ENCODE results near the gene C17orf100. TPM values are rescaled to one million over a fixed set of nuclear protein-coding genes. Genes with fewer than 3 reads are reported as not detected.
"Not testable (repeated sequence)": the region's sequence is repeated elsewhere in the genome, so short reads cannot be mapped to it uniquely, and the experiment has no call there.

The C17orf100 gene
- total and polyA plus RNA-seq, 3 experiments from 2014 or later = 2.0 to 4.7 (median 2.1) TPM

GRCh38 chr17:6643451-6644125 lies 8.0 kb upstream of the C17orf100 start:
- Mint-ChIP-seq H3K9me3 (no peaks in the 10 kb centered on the region), H3K27ac (peak overlapping the region in 6 of 8 donors; percentile 36 to 95 (median 65)), H3K27me3 (peaks cover 0 to 3% of the 10 kb centered on the region in 2 donors), H3K36me3 (peaks cover 0 to 71% (median 11%) of the 10 kb centered on the region in 3 donors), H3K4me3 (peak overlapping the region in 1 of 7 donors; percentile 51), H3K4me1 (peaks cover 43 to 83% (median 69%) of the 10 kb centered on the region in 3 donors)
- no peak overlapping the region for H3K27ac ChIP-seq (ENCODE audit: low read depth, low read length)
- CTCF ChIA-PET = no interaction called here
- no peaks in the 10 kb centered on the region for H3K9me3 ChIP-seq (ENCODE audit: low read length)
- peaks cover 33% of the 10 kb centered on the region for H3K4me1 ChIP-seq (ENCODE audit: insufficient read depth, low read length)
- H3K36me3 ChIP-seq (ENCODE audit: insufficient read depth, low read length) = peaks cover 20% of the 10 kb centered on the region
- POLR2A ChIA-PET = no interaction called here
- H3K4me3 ChIP-seq (ENCODE audit: low read length) = no peak overlapping the region
- no peaks in the 10 kb centered on the region for H3K27me3 ChIP-seq (ENCODE audit: insufficient read depth, low read length, poor library complexity, severe bottlenecking)
- no peak for DNase-seq

GRCh38 chr17:6648181-6648580 lies 3.4 kb upstream of the C17orf100 start:
- Mint-ChIP-seq H3K36me3 (peaks cover 0 to 74% (median 12%) of the 10 kb centered on the region in 3 donors), H3K4me3 (peak overlapping the region in 2 of 7 donors; percentile 38 to 55)
- POLR2A ChIA-PET = no interaction called here

GRCh38 chr17:6651919-6652452 lies 424 bp downstream of the C17orf100 start:
- Histone ChIP-seq H3K4me3 (ENCODE audit: low read length) (peak overlapping the region; percentile 92), H3K9me3 (ENCODE audit: low read length) (no peaks in the 10 kb centered on the region), H3K36me3 (ENCODE audit: insufficient read depth, low read length) (peaks cover 15% of the 10 kb centered on the region), H3K4me1 (ENCODE audit: insufficient read depth, low read length) (peaks cover 45% of the 10 kb centered on the region), H3K27ac (ENCODE audit: low read depth, low read length) (peak overlapping the region; percentile 100), H3K27me3 (ENCODE audit: insufficient read depth, low read length, poor library complexity, severe bottlenecking) (no peaks in the 10 kb centered on the region)
- Mint-ChIP-seq H3K27ac (peak overlapping the region in 7 of 8 donors; percentile 24 to 82 (median 68)), H3K9me3 (peaks cover 0 to 1% (median 0%) of the 10 kb centered on the region in 5 donors), H3K4me1 (peaks cover 49 to 79% (median 70%) of the 10 kb centered on the region in 3 donors), H3K36me3 (peaks cover 0 to 41% (median 8%) of the 10 kb centered on the region in 3 donors), H3K27me3 (peaks cover 3 to 5% of the 10 kb centered on the region in 2 donors), H3K4me3 (peak overlapping the region; percentile 48 to 96 (median 73))
- DNase-seq = peak in 3 of 5 donors; percentile 36 to 59 (median 47)
- POLR2A ChIA-PET = interaction anchor here (1.0 to 1.3 kb wide), 3 partner anchors 10 to 363 kb away, joined by 3 to 11 read pairs (median 9); partner anchors contain the start of genes KIAA0753 and TXNDC17
- CTCF ChIA-PET = interaction anchor here (1.1 kb wide), 1 partner anchor 10 kb away, joined by 7 read pairs; no protein-coding TSS in a partner anchor

More at GRCh38 chr17:6648181-6648580, 3.4 kb upstream of the C17orf100 start:
- CTCF ChIA-PET = no interaction called here
- Mint-ChIP-seq H3K27ac (peak overlapping the region in 5 of 8 donors; percentile 28 to 100 (median 73)), H3K4me1 (peaks cover 43 to 80% (median 78%) of the 10 kb centered on the region in 3 donors), H3K9me3 (peaks cover 0 to 1% (median 0%) of the 10 kb centered on the region in 5 donors), H3K27me3 (no peaks in the 10 kb centered on the region)
- no peak overlapping the region for H3K27ac ChIP-seq (ENCODE audit: low read depth, low read length)
- no peak for DNase-seq
- peaks cover 40% of the 10 kb centered on the region for H3K4me1 ChIP-seq (ENCODE audit: insufficient read depth, low read length)
- H3K27me3 ChIP-seq (ENCODE audit: insufficient read depth, low read length, poor library complexity, severe bottlenecking) = no peaks in the 10 kb centered on the region
- peaks cover 24% of the 10 kb centered on the region for H3K36me3 ChIP-seq (ENCODE audit: insufficient read depth, low read length)
- H3K9me3 ChIP-seq (ENCODE audit: low read length) = no peaks in the 10 kb centered on the region
- H3K4me3 ChIP-seq (ENCODE audit: low read length) = no peak overlapping the region

GRCh38 chr17:6654841-6655731 lies 3.5 kb downstream of the C17orf100 start:
- CTCF ChIA-PET = no interaction called here
- no peak overlapping the region for H3K4me3 ChIP-seq (ENCODE audit: low read length)

GRCh38 chr17:6655732-6656361 lies 4.3 kb downstream of the C17orf100 start:
- H3K27me3 Mint-ChIP-seq; H3K27ac ChIP-seq (ENCODE audit: low read depth, low read length); H3K27me3 ChIP-seq (ENCODE audit: insufficient read depth, low read length, poor library complexity, severe bottlenecking); CTCF ChIA-PET; POLR2A ChIA-PET; H3K4me3 ChIP-seq (ENCODE audit: low read length); H3K36me3 ChIP-seq (ENCODE audit: insufficient read depth, low read length); H3K9me3 ChIP-seq (ENCODE audit: low read length); H3K9me3 Mint-ChIP-seq; DNase-seq: not testable (repeated sequence)
- H3K36me3 Mint-ChIP-seq = peaks cover 0 to 13% (median 4%) of the 10 kb centered on the region in 3 donors
- H3K4me3 Mint-ChIP-seq = peak overlapping the region; percentile 69 to 93 (median 79)
- H3K27ac Mint-ChIP-seq = peak overlapping the region in 7 of 8 donors; percentile 31 to 90 (median 66)
- peaks cover 38 to 68% (median 52%) of the 10 kb centered on the region in 3 donors for H3K4me1 Mint-ChIP-seq
- H3K4me1 ChIP-seq (ENCODE audit: insufficient read depth, low read length) = peaks cover 25% of the 10 kb centered on the region

More at GRCh38 chr17:6654841-6655731, 3.5 kb downstream of the C17orf100 start:
- peaks cover 41 to 67% (median 52%) of the 10 kb centered on the region in 3 donors for H3K4me1 Mint-ChIP-seq
- Histone ChIP-seq H3K9me3 (ENCODE audit: low read length) (no peaks in the 10 kb centered on the region), H3K27ac (ENCODE audit: low read depth, low read length) (no peak overlapping the region), H3K4me1 (ENCODE audit: insufficient read depth, low read length) (peaks cover 31% of the 10 kb centered on the region), H3K36me3 (ENCODE audit: insufficient read depth, low read length) (no peaks in the 10 kb centered on the region), H3K27me3 (ENCODE audit: insufficient read depth, low read length, poor library complexity, severe bottlenecking) (no peaks in the 10 kb centered on the region)
- H3K27ac Mint-ChIP-seq = peak overlapping the region in 4 of 8 donors; percentile 55 to 84 (median 70)
- H3K9me3 Mint-ChIP-seq = peaks cover 0 to 1% (median 0%) of the 10 kb centered on the region in 5 donors
- POLR2A ChIA-PET = no interaction called here
- peaks cover 0 to 19% (median 4%) of the 10 kb centered on the region in 3 donors for H3K36me3 Mint-ChIP-seq
- H3K27me3 Mint-ChIP-seq = peaks cover 3 to 5% of the 10 kb centered on the region in 2 donors
- H3K4me3 Mint-ChIP-seq = peak overlapping the region in 6 of 7 donors; percentile 48 to 93 (median 77)
- no peak for DNase-seq

GRCh38 chr17:6656797-6657632 lies 5.5 kb downstream of the C17orf100 start:
- H3K27ac Mint-ChIP-seq = peak overlapping the region in 6 of 8 donors; percentile 42 to 93 (median 88)
- H3K27me3 Mint-ChIP-seq; CTCF ChIA-PET; H3K36me3 ChIP-seq (ENCODE audit: insufficient read depth, low read length); POLR2A ChIA-PET; H3K9me3 ChIP-seq (ENCODE audit: low read length); H3K9me3 Mint-ChIP-seq; H3K27me3 ChIP-seq (ENCODE audit: insufficient read depth, low read length, poor library complexity, severe bottlenecking): not testable (repeated sequence)
- Histone ChIP-seq H3K4me3 (ENCODE audit: low read length) (peak overlapping the region; percentile 69), H3K4me1 (ENCODE audit: insufficient read depth, low read length) (peaks cover 21% of the 10 kb centered on the region), H3K27ac (ENCODE audit: low read depth, low read length) (peak overlapping the region; percentile 24)
- peak overlapping the region; percentile 82 to 93 (median 90) for H3K4me3 Mint-ChIP-seq
- DNase-seq = peak in 4 of 5 donors; percentile 29 to 77 (median 60)
- peaks cover 0 to 12% (median 4%) of the 10 kb centered on the region in 3 donors for H3K36me3 Mint-ChIP-seq
- H3K4me1 Mint-ChIP-seq = peaks cover 34 to 68% (median 46%) of the 10 kb centered on the region in 3 donors

Measured in CD8-positive, alpha-beta memory T cell (primary cell).